Tibial nerve (tissue), 4 donors: Measurements from ENCODE around the gene PAK3.

Experiments used
- CTCF ChIP-seq, 5 experiments: fragments of 200-600 bp in 3 of 5; fragments of 450-650 bp in 2 of 5; sonication (generic) in 3 of 5; IDR thresholded peaks; one replicate each; pipeline ENCODE4 v1.5.1; 2016 to 2019; ENCODE audit warnings: antibody characterized with exemption in 5 of 5, mild to moderate bottlenecking in 3 of 5, moderate library complexity in 2 of 5
- EP300 ChIP-seq, 2 donors: sonication (generic); formaldehyde crosslinking; IDR thresholded peaks; one replicate each; pipeline ENCODE4 v1.6.1; 2017; ENCODE audit warnings: antibody characterized with exemption in 2 of 2, mild to moderate bottlenecking in 1 of 2
- POLR2A ChIP-seq, 2 donors: fragments of 450-650 bp; IDR thresholded peaks; one replicate each; pipeline ENCODE4 v1.6.1; 2017; ENCODE audit warnings: antibody characterized with exemption in 2 of 2, mild to moderate bottlenecking in 2 of 2, moderate library complexity in 2 of 2

GRCh38 chrX:111191598-111191997 is 95.6 kb downstream of the PAK3 start:
- TF ChIP-seq CTCF (IDR thresholded peaks at IDR 0.05) (no peak), POLR2A (IDR thresholded peaks at IDR 0.05) (no peak), EP300 (IDR thresholded peaks at IDR 0.05) (no peak)
